Transverse colon (tissue), 4 donors: Measurements from ENCODE around the gene SNRPD2. TPM values are rescaled to one million over a fixed set of nuclear protein-coding genes. Genes with fewer than 3 reads are reported as not detected.

Experiments
- DNase-seq: peaks from one replicate; pipeline ENCODE4 v3.0.0-alpha.2; 2019
- H3K27ac ChIP-seq, 4 donors: fragments of 200-600 bp; sonication (generic); 2 replicates each; pipeline ENCODE4 v1.5.1; 2016 to 2018; ENCODE audit warnings: inconsistent platforms in 4 of 4
- H3K27me3 ChIP-seq: fragments of 200-600 bp; sonication (generic); 2 replicates; pipeline ENCODE4 v1.5.1; 2017; ENCODE audit warnings: inconsistent platforms
- H3K36me3 ChIP-seq, 4 donors: fragments of 200-600 bp; sonication (generic); 2 replicates each; pipeline ENCODE4 v1.5.1; 2017 to 2019; ENCODE audit warnings: inconsistent platforms in 4 of 4
- H3K4me1 ChIP-seq, 4 donors: fragments of 200-600 bp; sonication (generic); 2 replicates each; pipeline ENCODE4 v1.5.1; 2017 to 2020; ENCODE audit warnings: inconsistent platforms in 4 of 4
- H3K4me3 ChIP-seq, 4 donors: fragments of 200-600 bp; sonication (generic); 1 replicate in 1 of 4; 2 replicates in 3 of 4; pipeline versions ENCODE4 v1.5.1 to v1.6.1; 2017 to 2019; ENCODE audit warnings: inconsistent platforms in 4 of 4
- H3K9me3 ChIP-seq, 2 donors: fragments of 200-600 bp; sonication (generic); 2 replicates each; pipeline ENCODE4 v1.5.1; 2017 to 2019; ENCODE audit warnings: inconsistent platforms in 2 of 2
- EP300 ChIP-seq: sonication (generic); formaldehyde crosslinking; IDR thresholded peaks from one replicate; pipeline ENCODE4 v1.6.1; 2017; ENCODE audit warnings: antibody characterized with exemption, low read depth
- POLR2A ChIP-seq: fragments of 450-650 bp; IDR thresholded peaks from one replicate; pipeline ENCODE4 v1.6.1; 2016; ENCODE audit warnings: antibody characterized with exemption, mild to moderate bottlenecking, moderate library complexity
- POLR2AphosphoS5 ChIP-seq, 3 donors: sonication (generic); formaldehyde crosslinking; IDR thresholded peaks; one replicate each; pipeline ENCODE4 v1.6.1; 2016; ENCODE audit warnings: antibody characterized with exemption in 3 of 3
- WGBS, 2 donors: methylation state at CpG; one replicate each; pipeline ENCODE4 v1.1.5; 2018; ENCODE audit warnings: low coverage in 1 of 2; 5-methylcytosine and 5-hydroxymethylcytosine counted together
- in situ Hi-C, 4 donors: fragments of 200-750 bp; cut with MboI; loops; one replicate each; pipeline versions ENCODE4 v1.15.0 to v1.15.1; 2017; ENCODE audit warnings: low sequenced_read_pairs in 3 of 4, low pct_ligation_motif_present in 1 of 4, low pct_unique_long_range_greater_than_20kb in 1 of 4
- intact Hi-C: fragments of 100-400 bp; cut with DNase I; formaldehyde crosslinking; loops from one replicate; pipeline ENCODE4 v1.15.1; 2023; ENCODE audit warnings: low total_unique reads
- total RNA-seq, 4 donors: library from RNA; depleted of rRNA; stranded (reverse); fragments of >200 nt; gene quantifications; one replicate each; pipeline ENCODE4 v1.1.0, GENCODE V29; 2016
- TF ChIP-seq, protein P1 (sequence below), 5 experiments: fragments of 200-600 bp in 3 of 5; fragments of 450-650 bp in 2 of 5; sonication (generic) in 3 of 5; IDR thresholded peaks; 1 replicate in 2 of 5; 2 replicates in 3 of 5; pipeline ENCODE4 v1.5.1; 2016 to 2017; ENCODE audit warnings: antibody characterized with exemption in 5 of 5, inconsistent platforms in 3 of 5, mild to moderate bottlenecking in 2 of 5, moderate library complexity in 1 of 5

SNRPD2 gene
- total RNA-seq, 4 donors from 2014 or later, result 39.3 to 407 (median 93.4) TPM

DNA sequence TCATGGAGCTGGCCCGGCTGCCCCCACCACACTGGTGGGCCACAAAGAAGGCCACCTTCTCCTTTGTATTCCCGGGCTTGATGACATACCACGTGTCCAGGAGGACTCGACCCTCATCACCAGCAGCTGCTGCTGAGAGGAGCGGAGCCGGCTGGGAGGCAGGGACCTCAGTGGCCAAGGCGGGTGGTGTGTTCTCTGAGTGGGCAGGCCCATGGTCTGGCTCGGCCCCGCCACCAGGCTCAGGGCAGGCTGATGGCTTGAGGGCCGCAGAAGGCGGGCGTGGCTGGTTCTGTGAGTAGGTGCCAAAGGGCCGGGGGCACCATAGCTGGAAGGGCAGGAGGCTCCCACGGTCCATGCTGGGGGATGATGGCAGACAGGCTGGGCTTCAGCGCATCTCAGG lies 21.4 kb upstream of the SNRPD2 start:
- no peaks in the 10 kb centered on the region for H3K27me3 ChIP-seq
- in situ Hi-C loops (no loop called here), intact Hi-C loops (loop anchor here (10.0 kb wide), 1 partner anchor 52 kb away; the partner anchor contains the start of gene SIX5)
- no peaks in the 10 kb centered on the region for H3K9me3 ChIP-seq
- 96% methylated on average over 15 of the region's 15 CpGs; no CpG with 5 or more reads in 1 of the 2 donors for WGBS, 2 donors
- TF ChIP-seq POLR2AphosphoS5 (IDR thresholded peaks at IDR 0.05) (no peak), EP300 (no peak), POLR2A (no peak)
- TF ChIP-seq, protein P1, sequence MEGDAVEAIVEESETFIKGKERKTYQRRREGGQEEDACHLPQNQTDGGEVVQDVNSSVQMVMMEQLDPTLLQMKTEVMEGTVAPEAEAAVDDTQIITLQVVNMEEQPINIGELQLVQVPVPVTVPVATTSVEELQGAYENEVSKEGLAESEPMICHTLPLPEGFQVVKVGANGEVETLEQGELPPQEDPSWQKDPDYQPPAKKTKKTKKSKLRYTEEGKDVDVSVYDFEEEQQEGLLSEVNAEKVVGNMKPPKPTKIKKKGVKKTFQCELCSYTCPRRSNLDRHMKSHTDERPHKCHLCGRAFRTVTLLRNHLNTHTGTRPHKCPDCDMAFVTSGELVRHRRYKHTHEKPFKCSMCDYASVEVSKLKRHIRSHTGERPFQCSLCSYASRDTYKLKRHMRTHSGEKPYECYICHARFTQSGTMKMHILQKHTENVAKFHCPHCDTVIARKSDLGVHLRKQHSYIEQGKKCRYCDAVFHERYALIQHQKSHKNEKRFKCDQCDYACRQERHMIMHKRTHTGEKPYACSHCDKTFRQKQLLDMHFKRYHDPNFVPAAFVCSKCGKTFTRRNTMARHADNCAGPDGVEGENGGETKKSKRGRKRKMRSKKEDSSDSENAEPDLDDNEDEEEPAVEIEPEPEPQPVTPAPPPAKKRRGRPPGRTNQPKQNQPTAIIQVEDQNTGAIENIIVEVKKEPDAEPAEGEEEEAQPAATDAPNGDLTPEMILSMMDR (IDR thresholded peaks at IDR 0.05), result no peak
- peaks cover 0 to 18% (median 0%) of the 10 kb centered on the region in 4 donors for H3K36me3 ChIP-seq
- H3K4me3 ChIP-seq, result no peak overlapping the region
- no peak for DNase-seq
- H3K4me1 ChIP-seq, result peaks cover 7 to 21% (median 9%) of the 10 kb centered on the region in 4 donors
- no peak overlapping the region for H3K27ac ChIP-seq

DNA sequence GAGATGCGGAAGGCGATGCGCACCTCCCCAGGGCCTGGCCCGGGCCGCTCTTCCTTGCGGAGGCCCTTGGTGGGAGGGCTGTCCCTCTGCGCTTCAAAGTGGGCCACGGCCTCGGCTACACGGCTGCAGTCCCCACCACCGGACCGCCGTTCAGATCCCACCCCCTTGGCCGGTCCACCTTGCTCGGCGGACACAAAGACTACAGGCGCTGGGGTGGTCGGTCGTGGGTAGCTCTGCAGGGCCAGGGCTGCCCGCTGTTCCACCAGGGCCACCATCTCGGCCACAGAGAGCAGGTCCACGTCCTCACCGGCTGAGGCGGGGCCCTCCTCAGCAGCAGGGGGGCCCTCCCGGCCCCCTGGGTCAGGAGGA lies 20.9 kb upstream of the SNRPD2 start:
- Histone ChIP-seq H3K4me1 (peaks cover 5 to 16% (median 5%) of the 10 kb centered on the region in 4 donors), H3K36me3 (peaks cover 0 to 18% (median 0%) of the 10 kb centered on the region in 4 donors), H3K9me3 (no peaks in the 10 kb centered on the region), H3K27ac (no peak overlapping the region), H3K27me3 (no peaks in the 10 kb centered on the region), H3K4me3 (no peak overlapping the region)
- 93% methylated on average over 19 of the region's 25 CpGs; no CpG with 5 or more reads in 1 of the 2 donors for WGBS, 2 donors
- DNase-seq, result no peak
- TF ChIP-seq, protein P1 (IDR thresholded peaks at IDR 0.05), result no peak
- TF ChIP-seq POLR2AphosphoS5 (IDR thresholded peaks at IDR 0.05), result no peak
- no peak for TF ChIP-seq POLR2A
- TF ChIP-seq EP300, result no peak
- intact Hi-C loops (loop anchor here (10.0 kb wide), 1 partner anchor 52 kb away; the partner anchor contains the start of gene SIX5), in situ Hi-C loops (no loop called here)

DNA sequence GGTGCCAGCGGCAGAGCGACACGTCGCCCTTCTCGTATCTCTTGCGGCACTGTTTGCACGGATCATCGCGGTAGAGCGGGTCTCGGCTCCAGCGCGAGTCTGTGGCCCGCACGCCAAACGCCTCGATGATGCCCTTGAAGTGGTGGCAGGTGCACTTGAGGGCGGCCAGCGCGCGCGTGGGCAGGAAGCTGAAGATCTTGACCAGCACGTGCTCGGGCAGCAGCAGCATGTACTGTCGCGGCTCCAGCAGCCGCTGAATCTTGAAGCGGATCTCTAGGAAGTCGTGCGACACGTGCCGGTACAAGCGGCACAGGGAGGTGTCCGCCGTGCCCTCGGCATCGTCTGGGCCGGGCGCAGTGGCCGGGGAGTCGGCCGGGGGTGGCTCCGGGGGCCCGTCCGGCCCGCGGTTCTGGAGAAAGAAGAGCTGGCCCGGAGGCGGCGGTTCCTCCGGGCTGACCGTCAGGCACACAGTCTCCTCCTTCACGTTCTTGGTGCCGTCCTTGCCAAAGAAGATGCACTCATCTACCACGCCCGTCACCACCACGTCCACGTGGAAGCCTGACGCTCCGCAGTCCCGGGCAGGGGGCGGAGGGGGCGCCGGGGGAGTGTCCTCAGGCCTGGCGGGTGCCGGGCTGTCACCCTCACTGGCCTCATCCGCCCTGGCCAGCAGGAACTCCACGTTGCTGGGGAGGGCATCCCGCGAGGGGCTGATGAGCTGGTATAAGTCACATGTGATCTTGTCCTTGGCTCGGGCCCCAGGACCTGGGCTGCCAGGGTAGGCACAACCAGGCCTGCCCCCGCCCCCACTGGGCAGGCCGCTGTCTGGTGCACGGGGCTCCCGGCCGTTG lies 20.3 kb upstream of the SNRPD2 start:
- Histone ChIP-seq H3K27me3 (no peaks in the 10 kb centered on the region), H3K4me1 (peaks cover 4 to 16% (median 5%) of the 10 kb centered on the region in 4 donors), H3K9me3 (no peaks in the 10 kb centered on the region), H3K36me3 (peaks cover 0 to 18% (median 0%) of the 10 kb centered on the region in 4 donors), H3K4me3 (no peak overlapping the region), H3K27ac (no peak overlapping the region)
- no peak for TF ChIP-seq POLR2A
- TF ChIP-seq, protein P1 (IDR thresholded peaks at IDR 0.05), result no peak
- TF ChIP-seq EP300, result no peak
- TF ChIP-seq POLR2AphosphoS5 (IDR thresholded peaks at IDR 0.05), result no peak
- no peak for DNase-seq
- in situ Hi-C loops (no loop called here), intact Hi-C loops (loop anchor here (10.0 kb wide), 1 partner anchor 53 kb away; the partner anchor contains the start of gene SIX5)
- 95% methylated on average over 70 of the region's 76 CpGs; no CpG with 5 or more reads in 1 of the 2 donors for WGBS, 2 donors

DNA sequence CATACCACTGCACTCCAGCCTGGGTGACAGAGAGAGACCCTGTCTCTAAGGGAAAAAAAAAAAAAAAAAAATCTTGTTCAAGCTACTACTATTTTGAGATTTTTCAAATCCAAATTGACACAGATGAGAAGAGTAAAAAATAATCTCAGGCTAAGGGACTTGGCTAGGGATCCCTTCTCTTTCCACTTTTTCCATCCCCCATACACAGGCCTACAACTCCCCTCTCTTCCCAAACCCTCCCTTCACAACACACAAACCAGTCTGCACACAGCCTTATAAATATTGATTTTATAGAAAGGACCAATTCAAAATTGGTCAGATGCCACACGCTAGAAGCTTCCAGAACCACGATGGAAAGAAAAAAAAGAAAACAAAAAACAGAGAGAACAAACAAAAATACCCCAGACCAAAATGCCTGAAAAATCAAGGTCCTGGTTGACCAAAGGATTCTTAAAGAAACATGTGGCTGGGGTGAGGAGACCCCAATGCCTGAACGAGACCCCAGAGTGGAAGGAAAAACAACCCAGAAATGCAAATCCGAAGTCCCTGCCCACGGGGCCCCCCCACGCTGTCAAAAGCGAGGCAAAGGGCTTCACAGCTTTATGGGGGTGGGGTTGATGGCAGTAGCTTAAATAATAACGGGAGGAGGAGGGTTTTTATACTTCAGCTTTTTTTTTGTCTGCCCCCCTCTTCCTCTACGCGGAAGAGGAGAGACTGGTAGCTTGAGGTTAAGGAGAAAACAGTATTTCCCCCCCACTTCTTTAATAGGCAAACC lies 18.8 kb upstream of the SNRPD2 start:
- no peaks in the 10 kb centered on the region for H3K27me3 ChIP-seq
- no peak for DNase-seq
- WGBS, 2 donors, result 51 to 60% methylated on average over 8 to 10 of the region's 10 CpGs
- in situ Hi-C loops (no loop called here), intact Hi-C loops (loop anchor here (10.0 kb wide), 1 partner anchor 54 kb away; the partner anchor contains the start of gene SIX5)
- peak overlapping the region in 3 of 4 donors; percentile 12 to 43 (median 32) for H3K27ac ChIP-seq
- TF ChIP-seq POLR2AphosphoS5 (IDR thresholded peaks at IDR 0.05), result no peak
- peaks cover 0 to 7% (median 0%) of the 10 kb centered on the region in 4 donors for H3K4me1 ChIP-seq
- H3K36me3 ChIP-seq, result peaks cover 0 to 18% (median 0%) of the 10 kb centered on the region in 4 donors
- no peak overlapping the region for H3K4me3 ChIP-seq
- H3K9me3 ChIP-seq, result no peaks in the 10 kb centered on the region
